Spleen (tissue), 11 donors: ENCODE data around the gene FAAH. TPM values are rescaled to one million over a fixed set of nuclear protein-coding genes. Genes with fewer than 3 reads are reported as not detected.
A peak's percentile ranks its signal among the peaks of the same experiment; 100 is the strongest.

Experiments
- DNase-seq: peaks from one replicate; pipeline ENCODE4 v3.0.0-alpha.2; 2020
- H3K27ac ChIP-seq, 8 donors: fragments of 200-600 bp; sonication (generic) in 7 of 8; 1 replicate in 4 of 8; 2 replicates in 4 of 8; pipeline versions ENCODE4 v1.5.0 to v1.8.0; 2016 to 2021; ENCODE audit warnings: inconsistent platforms in 4 of 8, mild to moderate bottlenecking in 4 of 8, moderate library complexity in 1 of 8
- H3K27me3 ChIP-seq, 7 donors: fragments of 200-600 bp; sonication (generic) in 6 of 7; replicated peaks in 1 of 7; 1 replicate in 4 of 7; 2 replicates in 3 of 7; pipeline versions ENCODE4 v1.5.0 to v1.8.0; 2016 to 2021; ENCODE audit warnings: inconsistent platforms in 3 of 7, mild to moderate bottlenecking in 1 of 7
- H3K36me3 ChIP-seq, 6 donors: fragments of 200-600 bp; sonication (generic) in 5 of 6; 1 replicate in 4 of 6; 2 replicates in 2 of 6; pipeline versions ENCODE4 v1.5.0 to v1.8.0; 2016 to 2021; ENCODE audit warnings: inconsistent platforms in 2 of 6
- H3K4me1 ChIP-seq, 6 donors: fragments of 200-600 bp; sonication (generic) in 5 of 6; 1 replicate in 3 of 6; 2 replicates in 3 of 6; pipeline versions ENCODE4 v1.5.0 to v1.8.0; 2016 to 2021; ENCODE audit warnings: inconsistent platforms in 3 of 6
- H3K4me3 ChIP-seq, 8 donors: fragments of 200-600 bp; sonication (generic) in 7 of 8; 1 replicate in 4 of 8; 2 replicates in 4 of 8; pipeline versions ENCODE4 v1.5.0 to v1.8.0; 2016 to 2021; ENCODE audit warnings: inconsistent platforms in 4 of 8, mild to moderate bottlenecking in 4 of 8, moderate library complexity in 2 of 8
- H3K9me3 ChIP-seq, 8 donors: fragments of 200-600 bp; sonication (generic) in 7 of 8; 1 replicate in 4 of 8; 2 replicates in 4 of 8; pipeline versions ENCODE4 v1.5.0 to v1.8.0; 2016 to 2021; ENCODE audit warnings: inconsistent platforms in 4 of 8
- CTCF ChIP-seq, 11 experiments: fragments of 200-600 bp in 7 of 11; fragments of 450-650 bp in 4 of 11; sonication (generic) in 4 of 11; IDR thresholded peaks in 8 of 11; conservative IDR thresholded peaks in 3 of 11; 1 replicate in 7 of 11; 2 replicates in 4 of 11; pipeline versions ENCODE4 v1.4.0 to v1.8.0; 2016 to 2021; ENCODE audit warnings: antibody characterized with exemption in 11 of 11, inconsistent platforms in 4 of 11, mild to moderate bottlenecking in 1 of 11
- POLR2A ChIP-seq, 3 donors: fragments of 450-650 bp; IDR thresholded peaks; one replicate each; pipeline ENCODE4 v1.5.1; 2017; ENCODE audit warnings: antibody characterized with exemption in 3 of 3, mild to moderate bottlenecking in 1 of 3
- POLR2AphosphoS5 ChIP-seq, 3 donors: sonication (generic); formaldehyde crosslinking; IDR thresholded peaks; one replicate each; pipeline ENCODE4 v1.5.1; 2017; ENCODE audit warnings: antibody characterized with exemption in 3 of 3
- WGBS, 5 donors: extraction: QIAGEN DNeasy Blood & Tissue Kit in 3 of 5; methylation state at CpG; one replicate each; pipeline versions ENCODE4 v1.1.5 to v1.1.7; 2013 to 2018; 5-methylcytosine and 5-hydroxymethylcytosine counted together
- intact Hi-C: fragments of 100-400 bp; cut with DNase I; formaldehyde crosslinking; loops from one replicate; pipeline ENCODE4 v1.15.0; 2023; ENCODE audit warnings: low total_unique reads
- polyA plus RNA-seq, 3 donors: library from polyadenylated mRNA; stranded (reverse); fragments of 200-250 nt; gene quantifications; one replicate each; pipeline ENCODE4 v1.2.1, GENCODE V29; 2013
- total RNA-seq, 7 donors: library from RNA; depleted of rRNA in 3 of 7; stranded (reverse); fragments of >200 nt in 3 of 7; fragmentation: NEBNext Ultra II Directional in 4 of 7; extraction: Animal tissue kit (Norgen Biotek cat#: 25700) in 4 of 7; gene quantifications; one replicate each; pipeline versions ENCODE4 v1.1.0 to v1.2.1, GENCODE V29; 2016 to 2021
- donor health status: healthy with polysubstance abuse.
- donor health status: DM: no; HTN: no; CAD: no; lungs with moderate emphysema.
- donor health status: DM: no; HTN: no; CAD: no.
- donor health status: Bipolar disorder and iron deficiency.
- donor health status: healthy.
- donor health status: DM: no; HTN: no; CAD: no.
- donor health status: DM: yes; HTN: yes; CAD: no.

The FAAH gene
- total and polyA plus RNA-seq, 10 donors, result 5.2 to 15.3 (median 7.8) TPM

GRCh38 chr1:46455951-46456350 lies 61.8 kb downstream of the FAAH start:
- no peaks in the 10 kb centered on the region for H3K36me3 ChIP-seq
- H3K4me3 ChIP-seq, result no peak overlapping the region
- H3K9me3 ChIP-seq, result no peaks in the 10 kb centered on the region
- intact Hi-C loops, result no loop called here
- H3K27ac ChIP-seq, result no peak overlapping the region
- WGBS, 5 donors, result 88 to 91% (median 89%) methylated on average over 26 to 27 of the region's 27 CpGs
- peaks cover 0 to 86% (median 0%) of the 10 kb centered on the region in 7 donors for H3K27me3 ChIP-seq
- no peak for TF ChIP-seq POLR2A (IDR thresholded peaks at IDR 0.05)
- TF ChIP-seq POLR2AphosphoS5 (IDR thresholded peaks at IDR 0.05), result no peak
- TF ChIP-seq CTCF (IDR thresholded peaks at IDR 0.05 in 8 of 11, conservative IDR thresholded peaks at IDR 0.05 in 3 of 11), result no peak
- H3K4me1 ChIP-seq, result no peaks in the 10 kb centered on the region
- DNase-seq, result no peak

GRCh38 chr1:46456411-46456963 lies 62.4 kb downstream of the FAAH start:
- no peaks in the 10 kb centered on the region for H3K9me3 ChIP-seq
- H3K27ac ChIP-seq, result no peak overlapping the region
- H3K4me3 ChIP-seq, result no peak overlapping the region
- H3K27me3 ChIP-seq, result peaks cover 0 to 86% (median 0%) of the 10 kb centered on the region in 7 donors
- no peak for TF ChIP-seq CTCF (IDR thresholded peaks at IDR 0.05 in 8 of 11, conservative IDR thresholded peaks at IDR 0.05 in 3 of 11)
- TF ChIP-seq POLR2AphosphoS5 (IDR thresholded peaks at IDR 0.05), result no peak
- no peak for TF ChIP-seq POLR2A (IDR thresholded peaks at IDR 0.05)
- H3K36me3 ChIP-seq, result no peaks in the 10 kb centered on the region
- intact Hi-C loops, result no loop called here
- no peaks in the 10 kb centered on the region for H3K4me1 ChIP-seq
- WGBS, 5 donors, result 66 to 77% (median 72%) methylated on average over 5 of the region's 5 CpGs
- DNase-seq, result peak; percentile 56

GRCh38 chr1:46457178-46457577 lies 63.1 kb downstream of the FAAH start:
- no peaks in the 10 kb centered on the region for H3K4me1 ChIP-seq
- DNase-seq, result peak; percentile 50
- no peaks in the 10 kb centered on the region for H3K9me3 ChIP-seq
- no peak overlapping the region for H3K27ac ChIP-seq
- intact Hi-C loops, result no loop called here
- no peaks in the 10 kb centered on the region for H3K36me3 ChIP-seq
- TF ChIP-seq POLR2A (IDR thresholded peaks at IDR 0.05), result no peak
- no peak overlapping the region for H3K4me3 ChIP-seq
- peaks cover 0 to 86% (median 0%) of the 10 kb centered on the region in 7 donors for H3K27me3 ChIP-seq
- 82 to 88% (median 87%) methylated on average over 5 to 6 of the region's 6 CpGs for WGBS, 5 donors

GRCh38 chr1:46458190-46458589 lies 64.1 kb downstream of the FAAH start:
- no peaks in the 10 kb centered on the region for H3K4me1 ChIP-seq
- WGBS, 5 donors, result 53 to 71% (median 62%) methylated on average over 4 of the region's 4 CpGs
- no peak for DNase-seq
- peaks cover 0 to 81% (median 0%) of the 10 kb centered on the region in 7 donors for H3K27me3 ChIP-seq
- H3K27ac ChIP-seq, result no peak overlapping the region
- H3K9me3 ChIP-seq, result no peaks in the 10 kb centered on the region
- H3K4me3 ChIP-seq, result no peak overlapping the region
- H3K36me3 ChIP-seq, result no peaks in the 10 kb centered on the region
- TF ChIP-seq CTCF (IDR thresholded peaks at IDR 0.05 in 8 of 11, conservative IDR thresholded peaks at IDR 0.05 in 3 of 11) (no peak), POLR2A (IDR thresholded peaks at IDR 0.05) (no peak), POLR2AphosphoS5 (IDR thresholded peaks at IDR 0.05) (no peak)
- intact Hi-C loops, result no loop called here
